IMR-90 (cell line): ENCODE measurements around the gene AIRE. TPM values are rescaled to one million over a fixed set of nuclear protein-coding genes. Genes with fewer than 3 reads are reported as not detected.

Experiments
- ATAC-seq: fragments of 200-7000 bp; cut with Tn5 transposase; 2 replicates; pipeline ENCODE4 v1.9.1; 2020; ENCODE audit warnings: low read depth, mild to moderate bottlenecking, moderate library complexity
- BruUV-seq: library from RNA; stranded (reverse); fragments of 400-500 nt; replicated peaks from 2 replicates; lab custom pipeline; 2021; lab: Mats Ljungman, UMichigan
- CTCF ChIA-PET: fragments of 300-600 bp; formaldehyde crosslinking; extraction: SDS; loops from one replicate; lab custom pipeline; 2021; ENCODE audit warnings: antibody characterized with exemption; lab: Yijun Ruan, JAX
- POLR2A ChIA-PET: fragments of 300-600 bp; sonication (Branson Sonifier 250); formaldehyde crosslinking; loops from one replicate; lab custom pipeline; 2022; ENCODE audit warnings: antibody characterized with exemption; ENCODE audit not compliant: unreplicated experiment; lab: Charles Lee
- DNase-seq: peaks from one replicate; pipeline ENCODE4 v3.0.0; 2013
- H2AFZ ChIP-seq: replicated peaks from 2 replicates; pipeline ENCODE3; 2013; ENCODE audit warnings: low read length, mild to moderate bottlenecking; ENCODE audit not compliant: poor library complexity
- H2AK5ac ChIP-seq: 2 replicates; pipeline ENCODE4 v1.6.1; 2013; ENCODE audit warnings: low read depth, low read length, inconsistent platforms
- H2AK9ac ChIP-seq: replicated peaks from 2 replicates; pipeline ENCODE3; 2013; ENCODE audit warnings: mild to moderate bottlenecking, low read depth, low read length, moderate library complexity; ENCODE audit not compliant: poor library complexity
- H2BK120ac ChIP-seq: 2 replicates; pipeline ENCODE4 v1.6.1; 2013; ENCODE audit warnings: low read depth, low read length, inconsistent platforms
- H2BK15ac ChIP-seq: 3 replicates; pipeline ENCODE4 v1.6.1; 2013; ENCODE audit warnings: low read depth, low read length, inconsistent platforms
- H2BK20ac ChIP-seq: 2 replicates; pipeline ENCODE4 v1.6.1; 2013; ENCODE audit warnings: low read depth, mild to moderate bottlenecking, inconsistent platforms, low read length, moderate library complexity
- H2BK5ac ChIP-seq: 2 replicates; pipeline ENCODE4 v1.6.1; 2013; ENCODE audit warnings: mild to moderate bottlenecking, low read depth, low read length, inconsistent platforms; ENCODE audit not compliant: poor library complexity, severe bottlenecking
- H3K14ac ChIP-seq: replicated peaks from 2 replicates; pipeline ENCODE4 v1.6.1; 2013; ENCODE audit warnings: low read depth, low read length, inconsistent platforms
- H3K18ac ChIP-seq: 2 replicates; pipeline ENCODE4 v1.6.1; 2013; ENCODE audit warnings: low read depth, low read length, control low read depth
- H3K23ac ChIP-seq: 2 replicates; pipeline ENCODE4 v1.6.1; 2013; ENCODE audit warnings: low read depth, low read length, inconsistent platforms
- H3K27ac ChIP-seq: 2 replicates; pipeline ENCODE4 v1.5.1; 2013; ENCODE audit warnings: mild to moderate bottlenecking, control low read depth, low read length; ENCODE audit not compliant: insufficient read depth
- H3K27me3 ChIP-seq: 2 replicates; pipeline ENCODE4 v1.6.1; 2013; ENCODE audit warnings: low read length; ENCODE audit not compliant: control insufficient read depth, insufficient read depth
- H3K36me3 ChIP-seq: 2 replicates; pipeline ENCODE4 v1.6.1; 2013; ENCODE audit warnings: low read length, mixed read lengths; ENCODE audit not compliant: control insufficient read depth, insufficient read depth
- H3K4ac ChIP-seq: 2 replicates; pipeline ENCODE4 v1.6.1; 2013; ENCODE audit warnings: low read depth, low read length, inconsistent platforms
- H3K4me1 ChIP-seq: 2 replicates; pipeline ENCODE4 v1.6.1; 2013; ENCODE audit warnings: low read length, mixed read lengths; ENCODE audit not compliant: control insufficient read depth, insufficient read depth
- H3K4me2 ChIP-seq: 2 replicates; pipeline ENCODE4 v1.6.1; 2013; ENCODE audit warnings: low read depth, mild to moderate bottlenecking, control low read depth, low read length, moderate library complexity
- H3K4me3 ChIP-seq: 2 replicates; pipeline ENCODE4 v1.5.1; 2013; ENCODE audit warnings: low read depth, mild to moderate bottlenecking, control low read depth, low read length, moderate library complexity; ENCODE audit not compliant: insufficient read depth
- H3K56ac ChIP-seq: 2 replicates; pipeline ENCODE4 v1.6.1; 2013; ENCODE audit warnings: low read length, inconsistent platforms; ENCODE audit not compliant: insufficient read depth; ENCODE audit errors: extremely low read depth
- H3K79me1 ChIP-seq, 2 experiments: 2 replicates each; pipeline ENCODE4 v1.6.1; 2013; ENCODE audit warnings: low read length in 2 of 2, inconsistent platforms in 1 of 2, low read depth in 1 of 2
- H3K9ac ChIP-seq: 2 replicates; pipeline ENCODE4 v1.6.1; 2013; ENCODE audit warnings: low read depth, low read length, control low read depth
- H3K9me1 ChIP-seq: 2 replicates; pipeline ENCODE4 v1.6.1; 2013; ENCODE audit warnings: low read length, inconsistent platforms; ENCODE audit not compliant: insufficient read depth
- H3K9me3 ChIP-seq: 2 replicates; pipeline ENCODE4 v1.6.1; 2013; ENCODE audit warnings: low read length; ENCODE audit not compliant: control insufficient read depth, insufficient read depth
- H4K20me1 ChIP-seq: 2 replicates; pipeline ENCODE4 v1.6.1; 2013; ENCODE audit warnings: low read length, inconsistent platforms; ENCODE audit not compliant: insufficient read depth
- H4K5ac ChIP-seq: 2 replicates; pipeline ENCODE4 v1.6.1; 2013; ENCODE audit warnings: mild to moderate bottlenecking, low read depth, low read length, control low read depth
- H4K8ac ChIP-seq, 2 experiments: 2 replicates each; pipeline ENCODE4 v1.6.1; 2013; ENCODE audit warnings: low read depth in 2 of 2, low read length in 2 of 2, control low read depth in 1 of 2, inconsistent platforms in 1 of 2
- H4K91ac ChIP-seq: 2 replicates; pipeline ENCODE4 v1.6.1; 2013; ENCODE audit warnings: low read depth, low read length, inconsistent platforms; ENCODE audit not compliant: insufficient read depth
- CHD1 ChIP-seq: IDR thresholded peaks from 2 replicates; pipeline ENCODE4 v1.6.1; 2012; ENCODE audit warnings: low read depth, low read length, improper control_type of control experiment
- MAFK ChIP-seq: IDR thresholded peaks from 2 replicates; pipeline ENCODE4 v1.6.1; 2012; ENCODE audit warnings: low read depth, low read length, improper control_type of control experiment
- MAZ ChIP-seq: IDR thresholded peaks from 2 replicates; pipeline ENCODE4 v1.6.1; 2012; ENCODE audit warnings: low read depth, mild to moderate bottlenecking, low read length, improper control_type of control experiment, moderate library complexity, borderline replicate concordance
- NFE2L2 ChIP-seq: fragments of 150-350 bp; IDR thresholded peaks from 2 replicates; pipeline ENCODE4 v1.6.1; 2016; ENCODE audit warnings: low read depth, mild to moderate bottlenecking, low read length
- POLR2A ChIP-seq: IDR thresholded peaks from 2 replicates; pipeline ENCODE4 v1.6.1; 2012; ENCODE audit warnings: mild to moderate bottlenecking, low read depth, low read length
- USF2 ChIP-seq: fragments of 150-350 bp; IDR thresholded peaks from 2 replicates; pipeline ENCODE4 v1.6.1; 2017; ENCODE audit warnings: mild to moderate bottlenecking, antibody characterized with exemption, low read length, low read depth
- WGBS, 2 experiments: methylation state at CpG; one replicate each; pipeline versions ENCODE4 v1.1.5 to v1.1.7; 2013; ENCODE audit warnings: missing lambda C conversion rate in 2 of 2; ENCODE audit not compliant: insufficient read length in 1 of 2; ENCODE audit errors: extremely low coverage in 2 of 2; 5-methylcytosine and 5-hydroxymethylcytosine counted together
- dilution Hi-C: fragments of 300-500 bp; cut with HindIII; formaldehyde crosslinking; loops from one replicate; pipeline ENCODE4 v1.14.3; 2018; ENCODE audit warnings: low sequenced_read_pairs; ENCODE audit not compliant: unreplicated experiment
- in situ Hi-C: fragments of 300-500 bp; cut with MboI; formaldehyde crosslinking; loops from 3 replicates; pipeline ENCODE4 v1.14.3; 2019; ENCODE audit warnings: low sequenced_read_pairs, inconsistent platforms, mixed read lengths
- intact Hi-C: fragments of 100-400 bp; cut with micrococcal nuclease; formaldehyde crosslinking; loops from 2 replicates; pipeline ENCODE4 v1.10.0; 2022
- polyA plus RNA-seq, 3 experiments: library from polyadenylated mRNA; depleted of rRNA; stranded (reverse); fragments of >200 nt; gene quantifications; 2 replicates each; pipeline ENCODE4 v1.2.3, GENCODE V29; 2012; ENCODE audit warnings: low replicate concordance in 1 of 3
- total RNA-seq: library from RNA; depleted of rRNA; stranded (reverse); fragments of >200 nt; gene quantifications from 2 replicates; pipeline ENCODE4 v1.2.3, GENCODE V29; 2012

AIRE gene
- total and polyA plus RNA-seq, 2 of the 4 experiments (the other 2 are of a cell fraction) = 0.05 TPM; not detected in 1

- TF ChIP-seq NFE2L2 = no peak
- TF ChIP-seq POLR2A = no peak
- no peak for TF ChIP-seq USF2
- TF ChIP-seq MAFK = no peak
Measured at GRCh38 chr21:44329971-44330681, 44.5 kb downstream of the AIRE start (continued).

- no peak overlapping the region for H3K56ac ChIP-seq
- intact Hi-C loops (loop anchor here (10.0 kb wide), 1 partner anchor 154 kb away; no protein-coding TSS in a partner anchor), in situ Hi-C loops (no loop called here), dilution Hi-C loops (no loop called here)
- H4K91ac ChIP-seq = no peak overlapping the region
- no TSS peak for BruUV-seq
- H2AK9ac ChIP-seq = peak overlapping the region; percentile 55
- CTCF ChIA-PET = no interaction called here
- no peak for DNase-seq
- no peak overlapping the region for H2BK15ac ChIP-seq
- H2BK20ac ChIP-seq = no peak overlapping the region
- no peak overlapping the region for H3K23ac ChIP-seq
- H3K4ac ChIP-seq = no peak overlapping the region
- H3K9ac ChIP-seq = no peak overlapping the region
- H3K18ac ChIP-seq = no peak overlapping the region
- peaks cover 11% of the 10 kb centered on the region for H4K20me1 ChIP-seq
- H3K36me3 ChIP-seq = peaks cover 20% of the 10 kb centered on the region
- WGBS, 2 experiments = 89% methylated on average over 13 of the region's 18 CpGs; no CpG with 5 or more reads in 1 of the 2 experiments
- H2AK5ac ChIP-seq = no peak overlapping the region
- no peaks in the 10 kb centered on the region for H3K27me3 ChIP-seq
- H3K14ac ChIP-seq = no peak overlapping the region
- POLR2A ChIA-PET = no interaction called here
- H2BK120ac ChIP-seq = no peak overlapping the region
- TF ChIP-seq MAZ (no peak), CHD1 (no peak)
- H3K9me1 ChIP-seq = no peaks in the 10 kb centered on the region
- H3K4me3 ChIP-seq = no peak overlapping the region
- no peak overlapping the region for H2BK5ac ChIP-seq
- H3K27ac ChIP-seq = no peak overlapping the region
- H4K5ac ChIP-seq = no peak overlapping the region
- H4K8ac ChIP-seq = no peak overlapping the region
- H3K9me3 ChIP-seq = no peaks in the 10 kb centered on the region
- H2AFZ ChIP-seq = no peak overlapping the region
- no peaks in the 10 kb centered on the region for H3K4me1 ChIP-seq
- no peak overlapping the region for H3K4me2 ChIP-seq
- ATAC-seq = no peak
- H3K79me1 ChIP-seq = no peaks in the 10 kb centered on the region
Measured at GRCh38 chr21:44330698-44331097, 45.0 kb downstream of the AIRE start.
